ENCODE measurements around the gene PSMC3IP. TPM values are rescaled to one million over a fixed set of nuclear protein-coding genes. Genes with fewer than 3 reads are reported as not detected.

Gene PSMC3IP
- 13.1 and 13.2 TPM in 2 replicates for total RNA-seq

GRCh38 chr17:42577532-42578281 is at the start of gene PSMC3IP:
PSMC3IP (minus strand) TSS chr17:42577729; CDS start chr17:42577686, 43 bp downstream.

GRCh38 chr17:42609182-42609813 is 31.8 kb upstream of the PSMC3IP start, which contains the start of the genes RETREG3 and TUBG1:
RETREG3 (minus strand) TSS chr17:42609374; CDS start chr17:42609324, 50 bp downstream.
TUBG1 (plus strand) TSS chr17:42609683; CDS start chr17:42609738, 55 bp downstream.

GRCh38 chr17:42566883-42567573 is 10.5 kb downstream of the PSMC3IP start, which contains the start of gene MLX:
MLX (plus strand) TSS chr17:42567100; CDS start chr17:42567125, 25 bp downstream.

GRCh38 chr17:42561897-42562387 is 15.6 kb downstream of the PSMC3IP start, which contains the start of gene COASY:
COASY (plus strand) TSS chr17:42562148; CDS start chr17:42562623, 475 bp downstream.

GRCh38 chr17:42552736-42553135 is 24.8 kb downstream of the PSMC3IP start, which contains the start of gene HSD17B1:
HSD17B1 (plus strand) TSS chr17:42552923; CDS start chr17:42552934, 11 bp downstream.

GRCh38 chr17:42536048-42536371 is 41.5 kb downstream of the PSMC3IP start, which contains the start of gene NAGLU:
NAGLU (plus strand) TSS chr17:42536241; CDS start chr17:42536273, 32 bp downstream.

Other genes with a start within 250 kb of the PSMC3IP start
- 82.8 and 83.5 TPM in 2 replicates for gene STAT3, start 189.3 kb downstream of the PSMC3IP start, total RNA-seq
- gene CAVIN1, start 154.5 kb downstream of the PSMC3IP start, total RNA-seq: 888 and 904 TPM in 2 replicates
- 17.9 and 22.9 TPM in 2 replicates for gene ATP6V0A1, start 118.9 kb downstream of the PSMC3IP start, total RNA-seq
- gene NAGLU, start 41.5 kb downstream of the PSMC3IP start, total RNA-seq: 44.9 and 56.5 TPM in 2 replicates
- gene HSD17B1, start 24.8 kb downstream of the PSMC3IP start, total RNA-seq: 0.05 TPM in 1 of 2 replicates, not detected in the other
- gene COASY, start 15.6 kb downstream of the PSMC3IP start, total RNA-seq: 36.2 and 46.4 TPM in 2 replicates
- 31.0 and 33.3 TPM in 2 replicates for gene MLX, start 10.6 kb downstream of the PSMC3IP start, total RNA-seq
- 30.9 and 34.6 TPM in 2 replicates for gene RETREG3, start 31.6 kb upstream of the PSMC3IP start, total RNA-seq
- gene TUBG1, start 32.0 kb upstream of the PSMC3IP start, total RNA-seq: 104 and 106 TPM in 2 replicates
- gene TUBG2, start 81.6 kb upstream of the PSMC3IP start, total RNA-seq: 2.6 and 6.4 TPM in 2 replicates
- gene PLEKHH3, start 99.3 kb upstream of the PSMC3IP start, total RNA-seq: 9.1 and 10.4 TPM in 2 replicates
- 2.9 and 9.1 TPM in 2 replicates for gene CCR10, start 104.1 kb upstream of the PSMC3IP start, total RNA-seq
- gene CNTNAP1, start 104.8 kb upstream of the PSMC3IP start, total RNA-seq: 38.2 and 40.8 TPM in 2 replicates
- 9.0 and 13.3 TPM in 2 replicates for gene EZH1, start 167.3 kb upstream of the PSMC3IP start, total RNA-seq
- 9.6 and 14.4 TPM in 2 replicates for gene RAMP2, start 183.5 kb upstream of the PSMC3IP start, total RNA-seq
- gene VPS25, start 195.7 kb upstream of the PSMC3IP start, total RNA-seq: 70.7 and 88.0 TPM in 2 replicates
- 2.9 and 3.7 TPM in 2 replicates for gene WNK4, start 202.9 kb upstream of the PSMC3IP start, total RNA-seq
- gene COA3, start 221.0 kb upstream of the PSMC3IP start, total RNA-seq: 85.2 and 103 TPM in 2 replicates
- not detected in 2 replicates for gene CNTD1, start 221.1 kb upstream of the PSMC3IP start, total RNA-seq
- 97.8 and 99.6 TPM in 2 replicates for gene BECN1, start 246.6 kb upstream of the PSMC3IP start, total RNA-seq

Data from mammary microvascular endothelial cell (primary cell).